Fibroblast of lung (primary cell): ENCODE results near the gene SH3TC1.

Experiments
- CTCF ChIP-seq, 2 donors: IDR thresholded peaks in 1 of 2; conservative IDR thresholded peaks in 1 of 2; 1 replicate in 1 of 2; 2 replicates in 1 of 2; pipeline ENCODE4 v1.5.1; 2011 to 2012; ENCODE audit warnings: low read length in 2 of 2, control low read depth in 1 of 2, inconsistent platforms in 1 of 2, low read depth in 1 of 2, mild to moderate bottlenecking in 1 of 2
- EZH2 ChIP-seq: IDR thresholded peaks from 2 replicates; pipeline ENCODE4 v1.5.1; 2012; ENCODE audit warnings: low read length, control low read depth, mild to moderate bottlenecking; ENCODE audit errors: missing control alignments

- TF ChIP-seq CTCF (conservative IDR thresholded peaks at IDR 0.05 in 1 of 2, IDR thresholded peaks at IDR 0.05 in 1 of 2; ENCODE audit: low read depth in 1 of 2, low read length in 2 of 2), result no peak
- no peak for TF ChIP-seq EZH2
Observed at GRCh38 chr4:8217246-8217511, 18.1 kb downstream of the SH3TC1 start.
